PC-3 (cell line): ENCODE results near the gene HIVEP3. TPM values are rescaled to one million over a fixed set of nuclear protein-coding genes. Genes with fewer than 3 reads are reported as not detected.
A peak's percentile ranks its signal among the peaks of the same experiment; 100 is the strongest.

Source experiments
- ATAC-seq: fragments of 200-7000 bp; cut with Tn5 transposase; 2 replicates; pipeline ENCODE4 v1.9.1; 2020; ENCODE audit warnings: mild to moderate bottlenecking, moderate library complexity
- BruUV-seq: library from RNA; stranded (reverse); fragments of 400-500 nt; replicated peaks from 2 replicates; lab custom pipeline; 2021; lab: Mats Ljungman, UMichigan
- CTCF ChIA-PET: fragments of 300-600 bp; sonication (Branson Sonifier 250); formaldehyde crosslinking; loops from one replicate; lab custom pipeline; 2022; ENCODE audit warnings: antibody characterized with exemption; lab: Charles Lee
- POLR2A ChIA-PET: fragments of 300-600 bp; sonication (Branson Sonifier 250); formaldehyde crosslinking; loops from one replicate; lab custom pipeline; 2022; ENCODE audit warnings: antibody characterized with exemption; ENCODE audit not compliant: unreplicated experiment; lab: Charles Lee
- DNase-seq: peaks from one replicate; pipeline ENCODE4 v3.0.0-alpha.2; 2015
- H2AFZ ChIP-seq: fragments of 300-600 bp; sonication (generic); 2 replicates; pipeline ENCODE4 v1.6.0; 2016; ENCODE audit warnings: antibody characterized with exemption, low read length
- H3F3A ChIP-seq: fragments of 300-600 bp; sonication (generic); one replicate; pipeline ENCODE4 v1.6.0; 2017; ENCODE audit warnings: antibody characterized with exemption, low read length, control low read depth, mild to moderate bottlenecking; ENCODE audit not compliant: unreplicated experiment
- H3K27ac ChIP-seq: fragments of 300-600 bp; sonication (generic); 2 replicates; pipeline ENCODE4 v1.5.1; 2016; ENCODE audit warnings: mild to moderate bottlenecking, low read length
- H3K27me3 ChIP-seq: fragments of 300-600 bp; sonication (generic); 2 replicates; pipeline ENCODE4 v1.6.1; 2016; ENCODE audit warnings: low read length, mixed read lengths
- H3K36me3 ChIP-seq: fragments of 300-600 bp; sonication (generic); 2 replicates; pipeline ENCODE4 v1.6.1; 2016; ENCODE audit warnings: low read depth, mixed run types, low read length, mixed read lengths
- H3K4me1 ChIP-seq: fragments of 300-600 bp; sonication (generic); 2 replicates; pipeline ENCODE4 v1.5.1; 2016; ENCODE audit warnings: low read length; ENCODE audit not compliant: insufficient read depth
- H3K4me2 ChIP-seq: fragments of 300-600 bp; sonication (generic); 2 replicates; pipeline ENCODE4 v1.6.0; 2016; ENCODE audit warnings: low read length
- H3K4me3 ChIP-seq: fragments of 300-600 bp; sonication (generic); 2 replicates; pipeline ENCODE4 v1.5.1; 2016; ENCODE audit warnings: mild to moderate bottlenecking, low read length, mixed read lengths
- H3K79me2 ChIP-seq: fragments of 300-600 bp; sonication (generic); 2 replicates; pipeline ENCODE4 v1.6.1; 2017; ENCODE audit warnings: low read length, mixed read lengths
- H3K9ac ChIP-seq: fragments of 300-600 bp; sonication (generic); 2 replicates; pipeline ENCODE4 v1.6.0; 2016; ENCODE audit warnings: mild to moderate bottlenecking, low read length
- H3K9me2 ChIP-seq: fragments of 300-600 bp; sonication (generic); replicated peaks from 2 replicates; pipeline ENCODE4 v1.6.1; 2016; ENCODE audit warnings: mixed run types, low read length, mixed read lengths
- H3K9me3 ChIP-seq: fragments of 300-600 bp; sonication (generic); 2 replicates; pipeline ENCODE4 v1.6.1; 2016; ENCODE audit warnings: low read length, mixed read lengths
- H4K20me1 ChIP-seq: fragments of 300-600 bp; sonication (generic); 2 replicates; pipeline ENCODE4 v1.6.1; 2016; ENCODE audit warnings: low read length, mixed read lengths
- CTCF ChIP-seq: fragments of 300-600 bp; sonication (generic); conservative IDR thresholded peaks from 2 replicates; pipeline ENCODE4 v1.5.1; 2017; ENCODE audit warnings: antibody characterized with exemption, low read depth, mild to moderate bottlenecking, low read length
- EZH2 ChIP-seq: fragments of 300-600 bp; sonication (generic); IDR thresholded peaks from one replicate; pipeline ENCODE4 v1.6.1; 2017; ENCODE audit warnings: antibody characterized with exemption, mild to moderate bottlenecking, low read length; ENCODE audit not compliant: unreplicated experiment
- EZH2phosphoT487 ChIP-seq: fragments of 300-600 bp; sonication (generic); IDR thresholded peaks from 2 replicates; pipeline ENCODE4 v1.6.1; 2018; ENCODE audit warnings: mild to moderate bottlenecking, antibody characterized with exemption, low read length, borderline replicate concordance
- intact Hi-C: fragments of 100-400 bp; cut with micrococcal nuclease; formaldehyde crosslinking; loops from 2 replicates; pipeline ENCODE4 v1.9.0; 2023
- total RNA-seq: library from RNA; depleted of rRNA; stranded (reverse); fragments of >200 nt; gene quantifications from 2 replicates; pipeline ENCODE4 v1.2.3, GENCODE V29; 2014

The HIVEP3 gene
- total RNA-seq, 1 experiment from 2014 or later, result 9.8 TPM

- Histone ChIP-seq H4K20me1 (no peaks in the 10 kb centered on the region), H3K9me3 (no peaks in the 10 kb centered on the region), H3K27me3 (no peaks in the 10 kb centered on the region), H3K27ac (no peak overlapping the region), H3K4me2 (no peak overlapping the region), H3K36me3 (no peaks in the 10 kb centered on the region), H3K4me1 (no peaks in the 10 kb centered on the region), H3F3A (no peaks in the 10 kb centered on the region), H3K79me2 (no peaks in the 10 kb centered on the region), H2AFZ (no peak overlapping the region), H3K9me2 (no peaks in the 10 kb centered on the region), H3K9ac (no peak overlapping the region), H3K4me3 (no peak overlapping the region)
- TSS peak; percentile 18 for BruUV-seq
- intact Hi-C loops, result no loop called here
- POLR2A ChIA-PET, result no interaction called here
- ATAC-seq (no peak), DNase-seq (no peak)
- TF ChIP-seq EZH2phosphoT487, result no peak
- no peak for TF ChIP-seq CTCF
- no peak for TF ChIP-seq EZH2
- CTCF ChIA-PET, result no interaction called here
Measured at GRCh38 chr1:41582351-41582750, 336.4 kb downstream of the HIVEP3 start.

GRCh38 chr1:41582004-41582325, 336.8 kb downstream of the HIVEP3 start:
- Histone ChIP-seq H4K20me1 (no peaks in the 10 kb centered on the region), H3K9me3 (no peaks in the 10 kb centered on the region), H3K4me2 (no peak overlapping the region), H3K9ac (no peak overlapping the region), H3K36me3 (no peaks in the 10 kb centered on the region), H3K9me2 (no peaks in the 10 kb centered on the region), H3K79me2 (no peaks in the 10 kb centered on the region), H3K4me3 (no peak overlapping the region), H3K27me3 (no peaks in the 10 kb centered on the region), H3K4me1 (no peaks in the 10 kb centered on the region), H3F3A (no peaks in the 10 kb centered on the region), H3K27ac (no peak overlapping the region), H2AFZ (no peak overlapping the region)
- BruUV-seq, result no TSS peak
- ATAC-seq, result no peak
- DNase-seq, result no peak
- TF ChIP-seq EZH2phosphoT487 (no peak), EZH2 (no peak), CTCF (no peak)
- intact Hi-C loops, result no loop called here
- ChIA-PET POLR2A (no interaction called here), CTCF (no interaction called here)

- Histone ChIP-seq H2AFZ (no peak overlapping the region), H3K79me2 (no peaks in the 10 kb centered on the region), H4K20me1 (no peaks in the 10 kb centered on the region), H3K9me3 (no peaks in the 10 kb centered on the region), H3F3A (no peaks in the 10 kb centered on the region), H3K27ac (no peak overlapping the region), H3K36me3 (no peaks in the 10 kb centered on the region), H3K9me2 (no peaks in the 10 kb centered on the region), H3K27me3 (no peaks in the 10 kb centered on the region), H3K4me3 (no peak overlapping the region), H3K9ac (no peak overlapping the region), H3K4me1 (no peaks in the 10 kb centered on the region), H3K4me2 (no peak overlapping the region)
- DNase-seq (no peak), ATAC-seq (no peak)
- ChIA-PET CTCF (no interaction called here), POLR2A (no interaction called here)
- no TSS peak for BruUV-seq
- intact Hi-C loops, result no loop called here
- no peak for TF ChIP-seq EZH2phosphoT487
- no peak for TF ChIP-seq EZH2
- no peak for TF ChIP-seq CTCF
Measured at GRCh38 chr1:41581216-41582003, 337.3 kb downstream of the HIVEP3 start.
